HUES6 (cell line): ENCODE data around the gene RFX7.

Source experiments
- H3K27ac ChIP-seq: 2 replicates; pipeline ENCODE4 v1.7.0; 2013; ENCODE audit warnings: low read depth, mild to moderate bottlenecking, low read length, inconsistent platforms
- H3K27me3 ChIP-seq: 2 replicates; pipeline ENCODE4 v1.6.1; 2013; ENCODE audit warnings: low read length; ENCODE audit not compliant: control insufficient read depth, insufficient read depth
- H3K36me3 ChIP-seq: 2 replicates; pipeline ENCODE4 v1.6.1; 2013; ENCODE audit warnings: low read length; ENCODE audit not compliant: control insufficient read depth, insufficient read depth
- H3K4me1 ChIP-seq: 2 replicates; pipeline ENCODE4 v1.6.1; 2013; ENCODE audit warnings: low read length; ENCODE audit not compliant: control insufficient read depth, insufficient read depth
- H3K4me3 ChIP-seq: 2 replicates; pipeline ENCODE4 v1.5.1; 2013; ENCODE audit warnings: low read depth, low read length
- H3K9ac ChIP-seq: one replicate; pipeline ENCODE4 v1.6.1; 2013; ENCODE audit warnings: mild to moderate bottlenecking, low read length
- H3K9me3 ChIP-seq: 2 replicates; pipeline ENCODE4 v1.6.1; 2013; ENCODE audit warnings: low read depth, low read length; ENCODE audit not compliant: control insufficient read depth, insufficient read depth

RFX7 gene

GRCh38 chr15:56146756-56147155, 96.9 kb downstream of the RFX7 start:
- H3K36me3 ChIP-seq, result peaks cover 28% of the 10 kb centered on the region
- H3K9me3 ChIP-seq, result peaks cover 11% of the 10 kb centered on the region; the same call in 1 of the 2 replicates
- no peak overlapping the region for H3K27ac ChIP-seq
- H3K4me1 ChIP-seq, result no peaks in the 10 kb centered on the region
- no peak overlapping the region for H3K9ac ChIP-seq
- H3K27me3 ChIP-seq, result no peaks in the 10 kb centered on the region
- H3K4me3 ChIP-seq, result no peak overlapping the region

GRCh38 chr15:56128081-56128480, 115.6 kb downstream of the RFX7 start:
- peaks cover 37% of the 10 kb centered on the region for H3K9me3 ChIP-seq
- peaks cover 42% of the 10 kb centered on the region for H3K36me3 ChIP-seq
- H3K27me3 ChIP-seq, result no peaks in the 10 kb centered on the region
- H3K4me1 ChIP-seq, result no peaks in the 10 kb centered on the region
- H3K27ac ChIP-seq, result no peak overlapping the region
- H3K9ac ChIP-seq, result no peak overlapping the region
- no peak overlapping the region for H3K4me3 ChIP-seq

GRCh38 chr15:56126409-56126808, 117.3 kb downstream of the RFX7 start:
- peaks cover 42% of the 10 kb centered on the region for H3K36me3 ChIP-seq
- no peak overlapping the region for H3K4me3 ChIP-seq
- no peaks in the 10 kb centered on the region for H3K27me3 ChIP-seq
- H3K4me1 ChIP-seq, result no peaks in the 10 kb centered on the region
- H3K27ac ChIP-seq, result no peak overlapping the region
- H3K9ac ChIP-seq, result no peak overlapping the region
- peaks cover 49% of the 10 kb centered on the region for H3K9me3 ChIP-seq

GRCh38 chr15:56124391-56124790, 119.3 kb downstream of the RFX7 start:
- H3K9ac ChIP-seq, result no peak overlapping the region
- H3K4me3 ChIP-seq, result no peak overlapping the region
- peaks cover 55% of the 10 kb centered on the region for H3K9me3 ChIP-seq
- H3K27me3 ChIP-seq, result no peaks in the 10 kb centered on the region
- H3K36me3 ChIP-seq, result peaks cover 37% of the 10 kb centered on the region
- no peaks in the 10 kb centered on the region for H3K4me1 ChIP-seq
- H3K27ac ChIP-seq, result no peak overlapping the region

- Histone ChIP-seq H3K9me3 (peaks cover 3% of the 10 kb centered on the region; the same call in 1 of the 2 replicates), H3K4me1 (no peaks in the 10 kb centered on the region), H3K9ac (no peak overlapping the region), H3K36me3 (peaks cover 18% of the 10 kb centered on the region), H3K27me3 (no peaks in the 10 kb centered on the region), H3K4me3 (no peak overlapping the region), H3K27ac (no peak overlapping the region)
Measured at GRCh38 chr15:56105855-56106254, 137.8 kb downstream of the RFX7 start.

- H3K27ac ChIP-seq, result no peak overlapping the region
- no peak overlapping the region for H3K9ac ChIP-seq
- no peak overlapping the region for H3K4me3 ChIP-seq
- H3K9me3 ChIP-seq, result no peaks in the 10 kb centered on the region
- H3K27me3 ChIP-seq, result no peaks in the 10 kb centered on the region
- no peaks in the 10 kb centered on the region for H3K4me1 ChIP-seq
- H3K36me3 ChIP-seq, result peaks cover 35% of the 10 kb centered on the region
Measured at GRCh38 chr15:56102441-56102840, 141.2 kb downstream of the RFX7 start.

- Histone ChIP-seq H3K4me1 (no peaks in the 10 kb centered on the region), H3K4me3 (no peak overlapping the region), H3K9me3 (no peaks in the 10 kb centered on the region), H3K27me3 (no peaks in the 10 kb centered on the region), H3K36me3 (peaks cover 66% of the 10 kb centered on the region), H3K27ac (no peak overlapping the region), H3K9ac (no peak overlapping the region)
Measured at GRCh38 chr15:56099311-56099710, 144.4 kb downstream of the RFX7 start.

- peaks cover 76% of the 10 kb centered on the region for H3K36me3 ChIP-seq
- H3K4me3 ChIP-seq, result no peak overlapping the region
- H3K9ac ChIP-seq, result no peak overlapping the region
- no peaks in the 10 kb centered on the region for H3K9me3 ChIP-seq
- H3K4me1 ChIP-seq, result no peaks in the 10 kb centered on the region
- no peaks in the 10 kb centered on the region for H3K27me3 ChIP-seq
- no peak overlapping the region for H3K27ac ChIP-seq
Measured at GRCh38 chr15:56098195-56098863, 145.3 kb downstream of the RFX7 start.

- no peak overlapping the region for H3K9ac ChIP-seq
- H3K36me3 ChIP-seq, result peaks cover 74% of the 10 kb centered on the region
- no peaks in the 10 kb centered on the region for H3K9me3 ChIP-seq
- no peak overlapping the region for H3K27ac ChIP-seq
- no peaks in the 10 kb centered on the region for H3K4me1 ChIP-seq
- no peak overlapping the region for H3K4me3 ChIP-seq
- no peaks in the 10 kb centered on the region for H3K27me3 ChIP-seq
Measured at GRCh38 chr15:56095406-56095805, 148.3 kb downstream of the RFX7 start.

GRCh38 chr15:56094171-56094570, 149.5 kb downstream of the RFX7 start:
- H3K4me3 ChIP-seq, result no peak overlapping the region
- H3K36me3 ChIP-seq, result peaks cover 69% of the 10 kb centered on the region
- no peaks in the 10 kb centered on the region for H3K27me3 ChIP-seq
- H3K9ac ChIP-seq, result no peak overlapping the region
- no peaks in the 10 kb centered on the region for H3K9me3 ChIP-seq
- no peaks in the 10 kb centered on the region for H3K4me1 ChIP-seq
- H3K27ac ChIP-seq, result no peak overlapping the region

GRCh38 chr15:56088389-56088788, 155.3 kb downstream of the RFX7 start:
- no peak overlapping the region for H3K4me3 ChIP-seq
- H3K27me3 ChIP-seq, result no peaks in the 10 kb centered on the region
- H3K27ac ChIP-seq, result no peak overlapping the region
- no peaks in the 10 kb centered on the region for H3K9me3 ChIP-seq
- peaks cover 17% of the 10 kb centered on the region for H3K36me3 ChIP-seq
- H3K4me1 ChIP-seq, result no peaks in the 10 kb centered on the region
- no peak overlapping the region for H3K9ac ChIP-seq
